ENCODE data around the gene C18orf63. TPM values are rescaled to one million over a fixed set of nuclear protein-coding genes. Genes with fewer than 3 reads are reported as not detected.

C18orf63 gene
- total and polyA plus RNA-seq, 4 donors, result not detected

DNA sequence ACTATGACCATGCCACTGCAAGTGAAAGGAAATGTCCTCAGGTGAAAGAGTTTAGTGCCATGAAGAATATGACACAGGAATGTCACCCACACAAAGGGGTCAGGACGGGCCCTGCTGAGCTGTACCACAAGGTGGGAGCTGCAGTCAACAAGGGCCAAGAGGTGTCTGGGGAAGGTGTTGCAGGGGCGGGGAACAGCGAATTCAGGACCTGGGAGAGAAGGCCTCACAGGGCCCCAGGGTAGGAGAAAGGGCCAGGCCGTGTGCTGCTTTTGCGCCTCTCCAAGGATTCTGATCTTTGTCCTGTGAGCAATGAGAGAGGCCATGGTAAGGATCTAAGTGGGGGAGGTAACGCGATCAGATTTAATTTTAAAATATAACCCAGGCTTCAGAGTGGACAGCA lies 47.5 kb upstream of the C18orf63 start:
- 60% methylated on average over 7 of the region's 7 CpGs for WGBS
- Histone ChIP-seq H3K27me3 (ENCODE audit: control insufficient read depth in 4 of 4, insufficient read depth in 4 of 4, low read length in 3 of 4) (no peaks in the 10 kb centered on the region), H3K4me1 (ENCODE audit: control insufficient read depth in 4 of 4, insufficient read depth in 4 of 4, low read length in 3 of 4) (peaks cover 17 to 78% (median 58%) of the 10 kb centered on the region in 4 donors), H3K9ac (ENCODE audit: low read depth in 1 of 2, low read length in 2 of 2) (no peak overlapping the region), H3K36me3 (ENCODE audit: control insufficient read depth in 4 of 4, insufficient read depth in 3 of 4, low read depth in 1 of 4, low read length in 3 of 4) (peaks cover 2 to 21% (median 15%) of the 10 kb centered on the region in 4 donors), H3K27ac (ENCODE audit: low read depth in 1 of 2, low read length in 2 of 2) (peak overlapping the region; percentile 38 to 52), H3K4me3 (ENCODE audit: low read depth in 1 of 3, low read length in 3 of 3) (no peak overlapping the region), H3K9me3 (ENCODE audit: control insufficient read depth in 4 of 4, low read length in 3 of 4) (no peaks in the 10 kb centered on the region)
- no peak for TF ChIP-seq RXRA (IDR thresholded peaks at IDR 0.05)
- TF ChIP-seq EGR1 (IDR thresholded peaks at IDR 0.05; ENCODE audit: low read depth in 2 of 2), result no peak
- peak in 1 of 2 donors; percentile 4 for TF ChIP-seq HNF4A (conservative IDR thresholded peaks at IDR 0.05)
- DNase-seq (ENCODE audit: low spot score), result no peak

DNA sequence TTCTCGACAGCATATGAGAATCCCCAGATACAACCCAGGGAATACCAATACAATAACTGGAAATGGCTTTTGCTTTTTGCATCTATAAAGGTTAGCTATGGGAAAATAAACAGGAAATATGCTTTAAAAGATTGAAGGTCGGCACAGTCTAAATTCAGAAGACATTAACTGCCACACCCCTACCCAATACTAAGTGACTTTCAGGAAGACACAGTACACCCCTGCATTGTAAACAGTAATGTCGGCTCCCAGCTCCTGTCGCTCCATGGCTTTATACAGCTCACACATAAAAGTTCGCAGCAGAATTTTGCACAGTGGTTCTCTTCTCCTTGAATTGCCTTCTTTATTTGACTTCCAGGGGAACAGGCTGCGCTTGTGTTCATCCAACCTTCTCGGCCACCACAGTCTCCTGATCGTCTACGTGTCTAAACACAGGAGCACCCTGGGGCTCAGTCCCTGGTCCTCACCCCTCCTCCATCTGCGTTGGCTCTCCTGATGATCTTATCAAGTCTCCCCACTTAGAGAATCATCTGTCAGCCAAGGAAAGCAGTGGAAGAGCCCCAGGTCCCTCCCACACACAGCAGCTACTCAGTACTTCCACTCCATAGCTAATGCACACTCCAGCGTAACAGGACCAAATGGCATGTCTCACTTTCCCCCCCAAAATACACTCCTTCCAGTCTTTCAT lies 46.6 kb upstream of the C18orf63 start:
- no peak for DNase-seq (ENCODE audit: low spot score)
- TF ChIP-seq, protein P1, sequence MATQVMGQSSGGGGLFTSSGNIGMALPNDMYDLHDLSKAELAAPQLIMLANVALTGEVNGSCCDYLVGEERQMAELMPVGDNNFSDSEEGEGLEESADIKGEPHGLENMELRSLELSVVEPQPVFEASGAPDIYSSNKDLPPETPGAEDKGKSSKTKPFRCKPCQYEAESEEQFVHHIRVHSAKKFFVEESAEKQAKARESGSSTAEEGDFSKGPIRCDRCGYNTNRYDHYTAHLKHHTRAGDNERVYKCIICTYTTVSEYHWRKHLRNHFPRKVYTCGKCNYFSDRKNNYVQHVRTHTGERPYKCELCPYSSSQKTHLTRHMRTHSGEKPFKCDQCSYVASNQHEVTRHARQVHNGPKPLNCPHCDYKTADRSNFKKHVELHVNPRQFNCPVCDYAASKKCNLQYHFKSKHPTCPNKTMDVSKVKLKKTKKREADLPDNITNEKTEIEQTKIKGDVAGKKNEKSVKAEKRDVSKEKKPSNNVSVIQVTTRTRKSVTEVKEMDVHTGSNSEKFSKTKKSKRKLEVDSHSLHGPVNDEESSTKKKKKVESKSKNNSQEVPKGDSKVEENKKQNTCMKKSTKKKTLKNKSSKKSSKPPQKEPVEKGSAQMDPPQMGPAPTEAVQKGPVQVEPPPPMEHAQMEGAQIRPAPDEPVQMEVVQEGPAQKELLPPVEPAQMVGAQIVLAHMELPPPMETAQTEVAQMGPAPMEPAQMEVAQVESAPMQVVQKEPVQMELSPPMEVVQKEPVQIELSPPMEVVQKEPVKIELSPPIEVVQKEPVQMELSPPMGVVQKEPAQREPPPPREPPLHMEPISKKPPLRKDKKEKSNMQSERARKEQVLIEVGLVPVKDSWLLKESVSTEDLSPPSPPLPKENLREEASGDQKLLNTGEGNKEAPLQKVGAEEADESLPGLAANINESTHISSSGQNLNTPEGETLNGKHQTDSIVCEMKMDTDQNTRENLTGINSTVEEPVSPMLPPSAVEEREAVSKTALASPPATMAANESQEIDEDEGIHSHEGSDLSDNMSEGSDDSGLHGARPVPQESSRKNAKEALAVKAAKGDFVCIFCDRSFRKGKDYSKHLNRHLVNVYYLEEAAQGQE (IDR thresholded peaks at IDR 0.05), result no peak
- TF ChIP-seq, protein P2, sequence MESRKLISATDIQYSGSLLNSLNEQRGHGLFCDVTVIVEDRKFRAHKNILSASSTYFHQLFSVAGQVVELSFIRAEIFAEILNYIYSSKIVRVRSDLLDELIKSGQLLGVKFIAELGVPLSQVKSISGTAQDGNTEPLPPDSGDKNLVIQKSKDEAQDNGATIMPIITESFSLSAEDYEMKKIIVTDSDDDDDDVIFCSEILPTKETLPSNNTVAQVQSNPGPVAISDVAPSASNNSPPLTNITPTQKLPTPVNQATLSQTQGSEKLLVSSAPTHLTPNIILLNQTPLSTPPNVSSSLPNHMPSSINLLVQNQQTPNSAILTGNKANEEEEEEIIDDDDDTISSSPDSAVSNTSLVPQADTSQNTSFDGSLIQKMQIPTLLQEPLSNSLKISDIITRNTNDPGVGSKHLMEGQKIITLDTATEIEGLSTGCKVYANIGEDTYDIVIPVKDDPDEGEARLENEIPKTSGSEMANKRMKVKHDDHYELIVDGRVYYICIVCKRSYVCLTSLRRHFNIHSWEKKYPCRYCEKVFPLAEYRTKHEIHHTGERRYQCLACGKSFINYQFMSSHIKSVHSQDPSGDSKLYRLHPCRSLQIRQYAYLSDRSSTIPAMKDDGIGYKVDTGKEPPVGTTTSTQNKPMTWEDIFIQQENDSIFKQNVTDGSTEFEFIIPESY (IDR thresholded peaks at IDR 0.05), result no peak
- TF ChIP-seq TAF1 (conservative IDR thresholded peaks at IDR 0.05), result no peak
- no peak for TF ChIP-seq YY1 (IDR thresholded peaks at IDR 0.05)
- no peak for TF ChIP-seq RXRA (IDR thresholded peaks at IDR 0.05)
- TF ChIP-seq, protein P3, sequence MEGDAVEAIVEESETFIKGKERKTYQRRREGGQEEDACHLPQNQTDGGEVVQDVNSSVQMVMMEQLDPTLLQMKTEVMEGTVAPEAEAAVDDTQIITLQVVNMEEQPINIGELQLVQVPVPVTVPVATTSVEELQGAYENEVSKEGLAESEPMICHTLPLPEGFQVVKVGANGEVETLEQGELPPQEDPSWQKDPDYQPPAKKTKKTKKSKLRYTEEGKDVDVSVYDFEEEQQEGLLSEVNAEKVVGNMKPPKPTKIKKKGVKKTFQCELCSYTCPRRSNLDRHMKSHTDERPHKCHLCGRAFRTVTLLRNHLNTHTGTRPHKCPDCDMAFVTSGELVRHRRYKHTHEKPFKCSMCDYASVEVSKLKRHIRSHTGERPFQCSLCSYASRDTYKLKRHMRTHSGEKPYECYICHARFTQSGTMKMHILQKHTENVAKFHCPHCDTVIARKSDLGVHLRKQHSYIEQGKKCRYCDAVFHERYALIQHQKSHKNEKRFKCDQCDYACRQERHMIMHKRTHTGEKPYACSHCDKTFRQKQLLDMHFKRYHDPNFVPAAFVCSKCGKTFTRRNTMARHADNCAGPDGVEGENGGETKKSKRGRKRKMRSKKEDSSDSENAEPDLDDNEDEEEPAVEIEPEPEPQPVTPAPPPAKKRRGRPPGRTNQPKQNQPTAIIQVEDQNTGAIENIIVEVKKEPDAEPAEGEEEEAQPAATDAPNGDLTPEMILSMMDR (IDR thresholded peaks at IDR 0.05; ENCODE audit: low read depth, low read length, missing input control), result no peak
- no peak for TF ChIP-seq SP1 (IDR thresholded peaks at IDR 0.05)
- no peak for TF ChIP-seq FOXA2 (IDR thresholded peaks at IDR 0.05)
- TF ChIP-seq EGR1 (IDR thresholded peaks at IDR 0.05; ENCODE audit: low read depth in 2 of 2), result no peak
- no peak for TF ChIP-seq FOXA1 (IDR thresholded peaks at IDR 0.05)
- TF ChIP-seq HNF4G (IDR thresholded peaks at IDR 0.05), result no peak
- no peak for TF ChIP-seq GABPA (IDR thresholded peaks at IDR 0.05 in 1 of 2, conservative IDR thresholded peaks at IDR 0.05 in 1 of 2)
- TF ChIP-seq, protein P4, sequence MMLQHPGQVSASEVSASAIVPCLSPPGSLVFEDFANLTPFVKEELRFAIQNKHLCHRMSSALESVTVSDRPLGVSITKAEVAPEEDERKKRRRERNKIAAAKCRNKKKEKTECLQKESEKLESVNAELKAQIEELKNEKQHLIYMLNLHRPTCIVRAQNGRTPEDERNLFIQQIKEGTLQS (IDR thresholded peaks at IDR 0.05), result no peak
- TF ChIP-seq, protein P5, sequence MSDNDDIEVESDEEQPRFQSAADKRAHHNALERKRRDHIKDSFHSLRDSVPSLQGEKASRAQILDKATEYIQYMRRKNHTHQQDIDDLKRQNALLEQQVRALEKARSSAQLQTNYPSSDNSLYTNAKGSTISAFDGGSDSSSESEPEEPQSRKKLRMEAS (IDR thresholded peaks at IDR 0.05), result no peak
- no peak for TF ChIP-seq RAD21 (IDR thresholded peaks at IDR 0.05)
- TF ChIP-seq NR2F2 (IDR thresholded peaks at IDR 0.05), result no peak
- peaks cover 0 to 18% (median 12%) of the 10 kb centered on the region in 4 donors for H3K36me3 ChIP-seq (ENCODE audit: control insufficient read depth in 4 of 4, insufficient read depth in 3 of 4, low read depth in 1 of 4, low read length in 3 of 4)
- H3K9me3 ChIP-seq (ENCODE audit: control insufficient read depth in 4 of 4, low read length in 3 of 4), result no peaks in the 10 kb centered on the region
- H3K27me3 ChIP-seq (ENCODE audit: control insufficient read depth in 4 of 4, insufficient read depth in 4 of 4, low read length in 3 of 4), result no peaks in the 10 kb centered on the region
- no peak overlapping the region for H3K4me3 ChIP-seq (ENCODE audit: low read depth in 1 of 3, low read length in 3 of 3)
- H3K27ac ChIP-seq (ENCODE audit: low read depth in 1 of 2, low read length in 2 of 2), result peak overlapping the region; percentile 38 to 52
- H3K9ac ChIP-seq (ENCODE audit: low read depth in 1 of 2, low read length in 2 of 2), result no peak overlapping the region
- WGBS, result 43% methylated on average over 11 of the region's 11 CpGs
- H3K4me1 ChIP-seq (ENCODE audit: control insufficient read depth in 4 of 4, insufficient read depth in 4 of 4, low read length in 3 of 4), result peaks cover 17 to 83% (median 67%) of the 10 kb centered on the region in 4 donors

Data from liver (tissue), 9 donors.